ENCODE data around the gene LRRC36.

Gene LRRC36

GRCh38 chr16:67283826-67284555 is 42.6 kb upstream of the LRRC36 start:
- Histone ChIP-seq H3K9me3 (ENCODE audit: low read length) (no peaks in the 10 kb centered on the region), H2AFZ (ENCODE audit: low read depth, low read length) (no peak overlapping the region), H3K36me3 (ENCODE audit: insufficient read depth, low read length) (no peaks in the 10 kb centered on the region), H3K27me3 (ENCODE audit: insufficient read depth, low read length) (peaks cover 35% of the 10 kb centered on the region), H3K4me3 (ENCODE audit: low read length) (no peak overlapping the region), H3K4me1 (ENCODE audit: insufficient read depth, low read length) (no peaks in the 10 kb centered on the region)

GRCh38 chr16:67284699-67285646 is 41.6 kb upstream of the LRRC36 start:
- peaks cover 27% of the 10 kb centered on the region for H3K27me3 ChIP-seq (ENCODE audit: insufficient read depth, low read length)
- no peaks in the 10 kb centered on the region for H3K4me1 ChIP-seq (ENCODE audit: insufficient read depth, low read length)
- H3K9me3 ChIP-seq (ENCODE audit: low read length), result no peaks in the 10 kb centered on the region
- no peak overlapping the region for H3K4me3 ChIP-seq (ENCODE audit: low read length)
- no peak overlapping the region for H2AFZ ChIP-seq (ENCODE audit: low read depth, low read length)
- no peaks in the 10 kb centered on the region for H3K36me3 ChIP-seq (ENCODE audit: insufficient read depth, low read length)

- H3K27me3 ChIP-seq (ENCODE audit: insufficient read depth, low read length), result peaks cover 25% of the 10 kb centered on the region
- no peaks in the 10 kb centered on the region for H3K4me1 ChIP-seq (ENCODE audit: insufficient read depth, low read length)
- no peak overlapping the region for H3K4me3 ChIP-seq (ENCODE audit: low read length)
- H3K36me3 ChIP-seq (ENCODE audit: insufficient read depth, low read length), result no peaks in the 10 kb centered on the region
- H2AFZ ChIP-seq (ENCODE audit: low read depth, low read length), result no peak overlapping the region
- no peaks in the 10 kb centered on the region for H3K9me3 ChIP-seq (ENCODE audit: low read length)
Measured at GRCh38 chr16:67286441-67287235, 40.0 kb upstream of the LRRC36 start.

GRCh38 chr16:67287960-67288359 is 38.7 kb upstream of the LRRC36 start:
- Histone ChIP-seq H2AFZ (ENCODE audit: low read depth, low read length) (no peak overlapping the region), H3K27me3 (ENCODE audit: insufficient read depth, low read length) (peaks cover 28% of the 10 kb centered on the region), H3K9me3 (ENCODE audit: low read length) (no peaks in the 10 kb centered on the region), H3K36me3 (ENCODE audit: insufficient read depth, low read length) (no peaks in the 10 kb centered on the region), H3K4me3 (ENCODE audit: low read length) (no peak overlapping the region), H3K4me1 (ENCODE audit: insufficient read depth, low read length) (no peaks in the 10 kb centered on the region)

GRCh38 chr16:67291461-67291860 is 35.2 kb upstream of the LRRC36 start:
- H3K27me3 ChIP-seq (ENCODE audit: insufficient read depth, low read length), result peaks cover 32% of the 10 kb centered on the region
- no peak overlapping the region for H2AFZ ChIP-seq (ENCODE audit: low read depth, low read length)
- H3K9me3 ChIP-seq (ENCODE audit: low read length), result no peaks in the 10 kb centered on the region
- no peaks in the 10 kb centered on the region for H3K36me3 ChIP-seq (ENCODE audit: insufficient read depth, low read length)
- H3K4me1 ChIP-seq (ENCODE audit: insufficient read depth, low read length), result no peaks in the 10 kb centered on the region
- no peak overlapping the region for H3K4me3 ChIP-seq (ENCODE audit: low read length)

GRCh38 chr16:67294171-67294757 is 32.4 kb upstream of the LRRC36 start:
- H3K4me3 ChIP-seq (ENCODE audit: low read length), result no peak overlapping the region
- H2AFZ ChIP-seq (ENCODE audit: low read depth, low read length), result no peak overlapping the region
- H3K9me3 ChIP-seq (ENCODE audit: low read length), result peaks cover 2% of the 10 kb centered on the region
- no peaks in the 10 kb centered on the region for H3K36me3 ChIP-seq (ENCODE audit: insufficient read depth, low read length)
- peaks cover 34% of the 10 kb centered on the region for H3K27me3 ChIP-seq (ENCODE audit: insufficient read depth, low read length)
- no peaks in the 10 kb centered on the region for H3K4me1 ChIP-seq (ENCODE audit: insufficient read depth, low read length)

- Histone ChIP-seq H2AFZ (ENCODE audit: low read depth, low read length) (no peak overlapping the region), H3K27me3 (ENCODE audit: insufficient read depth, low read length) (peaks cover 34% of the 10 kb centered on the region), H3K4me3 (ENCODE audit: low read length) (no peak overlapping the region), H3K9me3 (ENCODE audit: low read length) (peaks cover 2% of the 10 kb centered on the region), H3K36me3 (ENCODE audit: insufficient read depth, low read length) (no peaks in the 10 kb centered on the region), H3K4me1 (ENCODE audit: insufficient read depth, low read length) (no peaks in the 10 kb centered on the region)
Measured at GRCh38 chr16:67294938-67295361, 31.7 kb upstream of the LRRC36 start.

GRCh38 chr16:67296420-67296819 is 30.2 kb upstream of the LRRC36 start:
- Histone ChIP-seq H2AFZ (ENCODE audit: low read depth, low read length) (no peak overlapping the region), H3K4me3 (ENCODE audit: low read length) (no peak overlapping the region), H3K27me3 (ENCODE audit: insufficient read depth, low read length) (peaks cover 33% of the 10 kb centered on the region), H3K36me3 (ENCODE audit: insufficient read depth, low read length) (no peaks in the 10 kb centered on the region), H3K4me1 (ENCODE audit: insufficient read depth, low read length) (no peaks in the 10 kb centered on the region), H3K9me3 (ENCODE audit: low read length) (peaks cover 2% of the 10 kb centered on the region)

- H3K4me1 ChIP-seq (ENCODE audit: insufficient read depth, low read length), result no peaks in the 10 kb centered on the region
- peaks cover 2% of the 10 kb centered on the region for H3K9me3 ChIP-seq (ENCODE audit: low read length)
- H3K36me3 ChIP-seq (ENCODE audit: insufficient read depth, low read length), result no peaks in the 10 kb centered on the region
- H3K27me3 ChIP-seq (ENCODE audit: insufficient read depth, low read length), result peaks cover 32% of the 10 kb centered on the region
- no peak overlapping the region for H2AFZ ChIP-seq (ENCODE audit: low read depth, low read length)
- H3K4me3 ChIP-seq (ENCODE audit: low read length), result no peak overlapping the region
Measured at GRCh38 chr16:67298277-67298676, 28.3 kb upstream of the LRRC36 start.

GRCh38 chr16:67299269-67299668 is 27.3 kb upstream of the LRRC36 start:
- Histone ChIP-seq H3K27me3 (ENCODE audit: insufficient read depth, low read length) (peaks cover 32% of the 10 kb centered on the region), H2AFZ (ENCODE audit: low read depth, low read length) (no peak overlapping the region), H3K4me1 (ENCODE audit: insufficient read depth, low read length) (no peaks in the 10 kb centered on the region), H3K9me3 (ENCODE audit: low read length) (peaks cover 2% of the 10 kb centered on the region), H3K36me3 (ENCODE audit: insufficient read depth, low read length) (no peaks in the 10 kb centered on the region), H3K4me3 (ENCODE audit: low read length) (no peak overlapping the region)

- Histone ChIP-seq H3K9me3 (ENCODE audit: low read length) (peaks cover 2% of the 10 kb centered on the region), H3K4me1 (ENCODE audit: insufficient read depth, low read length) (no peaks in the 10 kb centered on the region), H3K27me3 (ENCODE audit: insufficient read depth, low read length) (peaks cover 25% of the 10 kb centered on the region), H2AFZ (ENCODE audit: low read depth, low read length) (no peak overlapping the region), H3K36me3 (ENCODE audit: insufficient read depth, low read length) (no peaks in the 10 kb centered on the region), H3K4me3 (ENCODE audit: low read length) (no peak overlapping the region)
Measured at GRCh38 chr16:67301080-67301782, 25.4 kb upstream of the LRRC36 start.

GRCh38 chr16:67302076-67302475 is 24.5 kb upstream of the LRRC36 start:
- Histone ChIP-seq H3K4me3 (ENCODE audit: low read length) (no peak overlapping the region), H2AFZ (ENCODE audit: low read depth, low read length) (no peak overlapping the region), H3K4me1 (ENCODE audit: insufficient read depth, low read length) (no peaks in the 10 kb centered on the region), H3K9me3 (ENCODE audit: low read length) (peaks cover 2% of the 10 kb centered on the region), H3K27me3 (ENCODE audit: insufficient read depth, low read length) (peaks cover 19% of the 10 kb centered on the region), H3K36me3 (ENCODE audit: insufficient read depth, low read length) (no peaks in the 10 kb centered on the region)
